Thoracic aorta endothelial cell (primary cell): ENCODE data around the gene RSPRY1. TPM values are rescaled to one million over a fixed set of nuclear protein-coding genes. Genes with fewer than 3 reads are reported as not detected.

Experiments
- total RNA-seq: library from RNA; depleted of rRNA; stranded (reverse); fragments of >200 nt; gene quantifications from 2 replicates; pipeline ENCODE4 v1.2.3, GENCODE V29; 2012

Gene RSPRY1
- total RNA-seq, result 93.6 and 98.6 TPM in 2 replicates

GRCh38 chr16:57185945-57186871 lies at the start of gene RSPRY1, which contains the start of gene PSME3IP1:
RSPRY1 (plus strand) TSS chr16:57186329; CDS start chr16:57204659, 18,330 bp downstream.
PSME3IP1 (minus strand) TSS chr16:57186039; CDS start chr16:57173854, 12,185 bp downstream.

DNA sequence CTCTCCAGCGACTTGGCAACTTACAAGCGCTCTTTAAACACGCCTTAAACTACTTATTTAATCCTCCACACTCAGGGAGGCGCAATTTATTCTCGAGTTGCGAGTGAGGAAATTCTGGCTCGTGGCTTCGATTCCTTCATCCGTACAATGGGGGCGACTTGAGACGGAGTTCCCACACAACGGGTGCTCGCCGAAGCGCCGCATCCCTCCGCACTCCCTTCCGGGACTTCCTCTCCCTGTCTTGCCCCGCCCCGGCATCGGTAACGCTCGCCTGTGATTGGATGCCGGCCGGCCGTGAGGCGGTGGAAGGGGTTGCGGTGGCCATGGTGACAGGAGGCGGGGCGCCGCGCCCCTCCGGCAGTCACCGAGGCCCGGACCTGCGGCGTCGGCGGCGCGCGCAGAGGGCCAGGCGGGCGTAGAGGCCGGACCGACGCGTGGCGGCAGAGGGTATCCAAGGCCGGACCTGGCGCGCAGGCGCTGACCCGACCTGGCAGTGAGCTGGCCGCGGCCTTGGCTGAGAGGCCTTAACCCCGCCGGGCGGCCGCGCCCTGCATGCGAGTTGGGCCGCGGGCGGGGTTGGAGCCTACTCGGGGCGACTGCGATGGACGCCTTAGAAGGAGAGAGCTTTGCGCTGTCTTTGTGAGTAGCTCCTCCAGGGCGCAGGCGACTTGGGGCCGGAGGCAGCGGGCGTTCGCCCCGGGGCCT lies 58.8 kb downstream of the RSPRY1 start, which contains the start of gene ARL2BP:
Gene ARL2BP, plus strand, starts transcription at position 493 of the 705 bp plus-strand sequence. Its CDS starts 109 bp downstream, at position 602.

GRCh38 chr16:57284209-57284951 lies 98.3 kb downstream of the RSPRY1 start, which contains the start of gene PLLP:
PLLP (minus strand) TSS chr16:57284672; CDS start chr16:57284540, 132 bp downstream.

Other genes starting within 250 kb of the RSPRY1 start
- 0.13 and 0.43 TPM in 2 replicates for gene CETP, start 224.4 kb upstream of the RSPRY1 start, total RNA-seq
- gene NLRC5, start 196.8 kb upstream of the RSPRY1 start, total RNA-seq, result 18.0 and 21.4 TPM in 2 replicates
- 57.4 and 62.7 TPM in 2 replicates for gene CPNE2, start 93.7 kb upstream of the RSPRY1 start, total RNA-seq
- gene PSME3IP1, start 290 bp upstream of the RSPRY1 start, total RNA-seq, result 90.6 and 98.8 TPM in 2 replicates
- gene ARL2BP, start 58.9 kb downstream of the RSPRY1 start, total RNA-seq, result 127 and 145 TPM in 2 replicates
- gene PLLP, start 98.3 kb downstream of the RSPRY1 start, total RNA-seq, result 1.4 and 2.0 TPM in 2 replicates
- gene CCL22, start 172.5 kb downstream of the RSPRY1 start, total RNA-seq, result not detected in 2 replicates
- 0.27 and 1.7 TPM in 2 replicates for gene CX3CL1, start 186.2 kb downstream of the RSPRY1 start, total RNA-seq
- gene CCL17, start 218.4 kb downstream of the RSPRY1 start, total RNA-seq, result not detected in 2 replicates